ENCODE results near the gene DSP. TPM values are rescaled to one million over a fixed set of nuclear protein-coding genes. Genes with fewer than 3 reads are reported as not detected.

The DSP gene
- total and polyA plus RNA-seq, 4 donors: 0.41 to 22.8 (median 5.2) TPM

DNA sequence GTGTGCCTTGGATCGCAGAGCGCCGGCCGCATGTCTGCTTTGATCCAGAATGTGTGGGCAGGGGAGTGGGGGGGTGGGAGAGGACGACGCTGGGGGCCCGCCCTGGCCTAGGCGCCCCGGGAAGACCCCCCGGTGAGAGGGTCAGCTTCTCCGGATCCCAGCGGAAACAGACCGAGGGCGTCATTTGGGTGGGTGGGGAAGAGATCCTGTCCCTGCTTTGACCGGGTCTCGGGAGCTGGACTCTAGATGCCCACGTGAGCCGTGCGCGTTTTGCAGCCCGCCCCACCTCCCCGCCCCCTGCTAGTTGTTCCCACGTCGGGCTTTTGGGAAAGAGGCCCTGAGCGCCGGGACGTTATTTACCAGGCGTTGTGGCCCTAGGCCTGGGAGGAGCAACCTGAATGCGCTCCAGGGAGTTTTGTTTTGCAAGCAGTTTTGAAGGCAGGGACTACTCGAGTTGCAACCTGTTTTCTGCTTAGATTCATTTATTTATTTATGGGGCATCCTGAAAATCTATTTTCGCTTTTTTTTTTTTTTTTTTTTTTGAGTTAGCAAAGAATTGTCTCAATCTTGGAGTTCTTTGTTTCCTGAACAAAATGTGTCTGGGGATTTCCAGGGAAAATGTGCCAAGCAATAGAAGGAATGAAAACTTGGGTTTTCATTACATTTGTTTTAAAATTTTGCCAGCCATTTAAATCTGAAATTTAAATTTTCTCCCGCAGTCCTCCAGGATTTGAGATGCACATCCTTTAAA lies 1.6 kb downstream of the DSP start:
- 9 to 13% methylated on average over 30 to 32 of the region's 32 CpGs for WGBS, 2 donors
- Histone ChIP-seq H3K4me3 (ENCODE audit: low read length in 2 of 2) (peak overlapping the region in 1 of 2 donors; percentile 46), H3K4me1 (ENCODE audit: control insufficient read depth in 1 of 2, insufficient read depth in 2 of 2, low read length in 2 of 2) (no peaks in the 10 kb centered on the region), H3K27ac (ENCODE audit: low read depth in 1 of 2, low read length in 2 of 2) (no peak overlapping the region), H3K27me3 (ENCODE audit: control insufficient read depth in 1 of 2, insufficient read depth in 2 of 2, low read length in 1 of 2) (no peaks in the 10 kb centered on the region), H3K9me3 (ENCODE audit: control insufficient read depth, low read length) (no peaks in the 10 kb centered on the region), H3K36me3 (ENCODE audit: control insufficient read depth in 1 of 2, insufficient read depth in 2 of 2, low read length in 1 of 2) (no peaks in the 10 kb centered on the region)
- DNase-seq (no peak), ATAC-seq (ENCODE audit: low FRiP score) (peak; percentile 67)
- intact Hi-C loops (cut with DNase I): no loop called here

DNA sequence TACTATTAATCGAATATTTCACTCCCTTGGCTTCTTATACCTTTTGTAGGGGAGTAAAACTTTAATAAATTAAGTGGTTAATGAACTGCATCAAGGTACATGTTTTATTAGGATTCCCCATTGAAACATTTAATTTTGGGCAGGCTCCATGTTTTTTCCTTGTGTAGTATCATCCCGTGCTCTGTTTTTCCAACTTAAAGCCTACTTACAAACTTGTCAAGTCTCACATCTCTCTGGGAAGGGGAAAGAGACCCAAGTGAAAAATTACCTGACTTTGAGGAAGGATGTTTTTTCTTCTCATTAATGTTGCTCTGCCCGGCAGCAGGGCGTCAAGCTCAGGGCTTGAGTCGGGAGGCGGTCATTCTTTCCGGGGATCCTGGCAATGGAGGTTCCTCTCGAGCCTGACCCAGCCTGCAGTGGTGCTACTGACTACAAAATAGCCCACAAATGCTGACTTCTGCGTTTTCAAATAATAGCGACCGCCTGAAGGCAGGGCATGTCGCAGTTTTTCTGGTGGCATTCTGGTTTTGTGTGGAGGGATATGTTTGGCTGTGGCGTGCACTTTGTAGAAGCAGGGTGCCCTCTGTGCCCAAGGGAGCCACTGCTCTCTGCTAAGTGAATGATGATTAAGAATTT lies 2.4 kb downstream of the DSP start:
- no peaks in the 10 kb centered on the region for H3K4me1 ChIP-seq (ENCODE audit: control insufficient read depth in 1 of 2, insufficient read depth in 2 of 2, low read length in 2 of 2)
- intact Hi-C loops (cut with DNase I): no loop called here
- DNase-seq (no peak), ATAC-seq (ENCODE audit: low FRiP score) (no peak)
- H3K36me3 ChIP-seq (ENCODE audit: control insufficient read depth in 1 of 2, insufficient read depth in 2 of 2, low read length in 1 of 2): no peaks in the 10 kb centered on the region
- H3K9me3 ChIP-seq (ENCODE audit: control insufficient read depth, low read length): no peaks in the 10 kb centered on the region
- 66 to 78% methylated on average over 13 of the region's 13 CpGs for WGBS, 2 donors
- H3K27ac ChIP-seq (ENCODE audit: low read depth in 1 of 2, low read length in 2 of 2): no peak overlapping the region
- no peaks in the 10 kb centered on the region for H3K27me3 ChIP-seq (ENCODE audit: control insufficient read depth in 1 of 2, insufficient read depth in 2 of 2, low read length in 1 of 2)
- H3K4me3 ChIP-seq (ENCODE audit: low read length in 2 of 2): no peak overlapping the region

GRCh38 chr6:7544597-7544996 lies 3.1 kb downstream of the DSP start:
- no peaks in the 10 kb centered on the region for H3K4me1 ChIP-seq (ENCODE audit: control insufficient read depth in 1 of 2, insufficient read depth in 2 of 2, low read length in 2 of 2)
- no peaks in the 10 kb centered on the region for H3K36me3 ChIP-seq (ENCODE audit: control insufficient read depth in 1 of 2, insufficient read depth in 2 of 2, low read length in 1 of 2)
- DNase-seq: no peak
- H3K27ac ChIP-seq (ENCODE audit: low read depth in 1 of 2, low read length in 2 of 2): no peak overlapping the region
- intact Hi-C loops (cut with DNase I): no loop called here
- 91% methylated on average over 3 of the region's 3 CpGs for WGBS, 2 donors
- no peaks in the 10 kb centered on the region for H3K9me3 ChIP-seq (ENCODE audit: control insufficient read depth, low read length)
- H3K27me3 ChIP-seq (ENCODE audit: control insufficient read depth in 1 of 2, insufficient read depth in 2 of 2, low read length in 1 of 2): no peaks in the 10 kb centered on the region
- no peak for ATAC-seq (ENCODE audit: low FRiP score)
- H3K4me3 ChIP-seq (ENCODE audit: low read length in 2 of 2): no peak overlapping the region

- H3K9me3 ChIP-seq (ENCODE audit: control insufficient read depth, low read length): no peaks in the 10 kb centered on the region
- H3K27ac ChIP-seq (ENCODE audit: low read depth in 1 of 2, low read length in 2 of 2): no peak overlapping the region
- H3K36me3 ChIP-seq (ENCODE audit: control insufficient read depth in 1 of 2, insufficient read depth in 2 of 2, low read length in 1 of 2): no peaks in the 10 kb centered on the region
- intact Hi-C loops (cut with DNase I): no loop called here
- WGBS, 2 donors: 84 to 89% methylated on average over 12 of the region's 12 CpGs
- no peak for ATAC-seq (ENCODE audit: low FRiP score)
- H3K4me3 ChIP-seq (ENCODE audit: low read length in 2 of 2): no peak overlapping the region
- H3K4me1 ChIP-seq (ENCODE audit: control insufficient read depth in 1 of 2, insufficient read depth in 2 of 2, low read length in 2 of 2): no peaks in the 10 kb centered on the region
- H3K27me3 ChIP-seq (ENCODE audit: control insufficient read depth in 1 of 2, insufficient read depth in 2 of 2, low read length in 1 of 2): no peaks in the 10 kb centered on the region
- DNase-seq: no peak
These were observed 4.0 kb downstream of the DSP start for GRCh38 chr6:7545316-7546019.

GRCh38 chr6:7546020-7546369 lies 4.5 kb downstream of the DSP start:
- no peak overlapping the region for H3K4me3 ChIP-seq (ENCODE audit: low read length in 2 of 2)
- no peaks in the 10 kb centered on the region for H3K9me3 ChIP-seq (ENCODE audit: control insufficient read depth, low read length)
- H3K36me3 ChIP-seq (ENCODE audit: control insufficient read depth in 1 of 2, insufficient read depth in 2 of 2, low read length in 1 of 2): no peaks in the 10 kb centered on the region
- WGBS, 2 donors: 84% methylated on average over 6 of the region's 6 CpGs
- no peaks in the 10 kb centered on the region for H3K4me1 ChIP-seq (ENCODE audit: control insufficient read depth in 1 of 2, insufficient read depth in 2 of 2, low read length in 2 of 2)
- ATAC-seq (ENCODE audit: low FRiP score): no peak
- intact Hi-C loops (cut with DNase I): no loop called here
- no peak for DNase-seq
- H3K27me3 ChIP-seq (ENCODE audit: control insufficient read depth in 1 of 2, insufficient read depth in 2 of 2, low read length in 1 of 2): no peaks in the 10 kb centered on the region
- no peak overlapping the region for H3K27ac ChIP-seq (ENCODE audit: low read depth in 1 of 2, low read length in 2 of 2)

GRCh38 chr6:7546383-7546782 lies 4.9 kb downstream of the DSP start:
- no peak for ATAC-seq (ENCODE audit: low FRiP score)
- DNase-seq: no peak
- Histone ChIP-seq H3K4me1 (ENCODE audit: control insufficient read depth in 1 of 2, insufficient read depth in 2 of 2, low read length in 2 of 2) (no peaks in the 10 kb centered on the region), H3K27me3 (ENCODE audit: control insufficient read depth in 1 of 2, insufficient read depth in 2 of 2, low read length in 1 of 2) (no peaks in the 10 kb centered on the region), H3K9me3 (ENCODE audit: control insufficient read depth, low read length) (no peaks in the 10 kb centered on the region), H3K4me3 (ENCODE audit: low read length in 2 of 2) (no peak overlapping the region), H3K36me3 (ENCODE audit: control insufficient read depth in 1 of 2, insufficient read depth in 2 of 2, low read length in 1 of 2) (no peaks in the 10 kb centered on the region), H3K27ac (ENCODE audit: low read depth in 1 of 2, low read length in 2 of 2) (no peak overlapping the region)
- 89 to 94% methylated on average over 2 of the region's 2 CpGs for WGBS, 2 donors
- intact Hi-C loops (cut with DNase I): no loop called here

- no peak for ATAC-seq (ENCODE audit: low FRiP score)
- intact Hi-C loops (cut with DNase I): no loop called here
These were observed 5.4 kb downstream of the DSP start for GRCh38 chr6:7546896-7547295.

DNA sequence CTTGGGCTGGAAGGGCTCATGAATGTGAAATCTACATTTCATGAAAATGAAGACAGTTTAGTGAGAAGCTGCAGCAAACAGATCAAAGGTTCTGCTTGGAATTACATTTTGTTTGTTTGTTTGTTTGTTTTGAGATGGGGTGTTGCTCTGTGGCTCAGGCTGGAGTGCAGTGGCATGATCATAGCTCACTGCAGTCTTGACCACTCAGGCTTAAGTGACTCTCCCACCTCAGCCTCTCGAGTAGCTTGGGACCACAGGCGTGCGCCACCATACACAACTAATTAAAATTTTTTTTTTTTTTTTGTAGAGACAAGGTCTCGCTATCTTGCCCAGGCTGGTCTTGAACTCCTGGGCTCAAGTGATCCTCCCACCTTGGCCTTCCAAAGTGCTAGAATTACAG lies 5.8 kb downstream of the DSP start:
- ATAC-seq (ENCODE audit: low FRiP score) (no peak), DNase-seq (no peak)
- intact Hi-C loops (cut with DNase I): no loop called here
- no peaks in the 10 kb centered on the region for H3K27me3 ChIP-seq (ENCODE audit: control insufficient read depth in 1 of 2, insufficient read depth in 2 of 2, low read length in 1 of 2)
- H3K4me3 ChIP-seq (ENCODE audit: low read length in 2 of 2): no peak overlapping the region
- H3K4me1 ChIP-seq (ENCODE audit: control insufficient read depth in 1 of 2, insufficient read depth in 2 of 2, low read length in 2 of 2): no peaks in the 10 kb centered on the region
- 93 to 96% methylated on average over 4 of the region's 4 CpGs for WGBS, 2 donors
- no peak overlapping the region for H3K27ac ChIP-seq (ENCODE audit: low read depth in 1 of 2, low read length in 2 of 2)
- no peaks in the 10 kb centered on the region for H3K9me3 ChIP-seq (ENCODE audit: control insufficient read depth, low read length)
- no peaks in the 10 kb centered on the region for H3K36me3 ChIP-seq (ENCODE audit: control insufficient read depth in 1 of 2, insufficient read depth in 2 of 2, low read length in 1 of 2)

More at GRCh38 chr6:7546896-7547295, 5.4 kb downstream of the DSP start:
- Histone ChIP-seq H3K9me3 (ENCODE audit: control insufficient read depth, low read length) (no peaks in the 10 kb centered on the region), H3K27me3 (ENCODE audit: control insufficient read depth in 1 of 2, insufficient read depth in 2 of 2, low read length in 1 of 2) (no peaks in the 10 kb centered on the region), H3K4me1 (ENCODE audit: control insufficient read depth in 1 of 2, insufficient read depth in 2 of 2, low read length in 2 of 2) (no peaks in the 10 kb centered on the region), H3K4me3 (ENCODE audit: low read length in 2 of 2) (no peak overlapping the region), H3K36me3 (ENCODE audit: control insufficient read depth in 1 of 2, insufficient read depth in 2 of 2, low read length in 1 of 2) (no peaks in the 10 kb centered on the region), H3K27ac (ENCODE audit: low read depth in 1 of 2, low read length in 2 of 2) (no peak overlapping the region)
- DNase-seq: no peak
- 61 to 71% methylated on average over 4 of the region's 4 CpGs for WGBS, 2 donors

DNA sequence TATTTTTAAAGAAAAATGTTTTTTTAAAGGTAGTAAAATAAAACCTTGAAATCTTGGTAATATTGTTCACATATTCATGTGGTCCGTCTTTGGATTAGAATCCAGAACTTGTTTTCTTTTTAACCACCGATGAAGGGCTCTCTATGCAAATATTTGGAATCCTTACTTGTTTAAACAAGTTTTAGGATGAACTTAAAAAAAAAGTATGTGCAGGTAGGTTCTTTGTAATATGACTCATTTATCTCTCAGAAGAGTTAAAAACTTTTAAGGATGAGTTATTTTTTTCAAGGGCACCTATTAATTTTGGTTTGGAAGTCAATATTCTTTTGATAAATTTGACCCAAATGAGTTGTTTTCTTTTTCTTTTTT lies 8.9 kb downstream of the DSP start:
- no peak for DNase-seq
- WGBS, 2 donors: 56 to 67% methylated on average over 2 of the region's 2 CpGs
- Histone ChIP-seq H3K36me3 (ENCODE audit: control insufficient read depth in 1 of 2, insufficient read depth in 2 of 2, low read length in 1 of 2) (no peaks in the 10 kb centered on the region), H3K9me3 (ENCODE audit: control insufficient read depth, low read length) (no peaks in the 10 kb centered on the region), H3K4me3 (ENCODE audit: low read length in 2 of 2) (no peak overlapping the region), H3K4me1 (ENCODE audit: control insufficient read depth in 1 of 2, insufficient read depth in 2 of 2, low read length in 2 of 2) (no peaks in the 10 kb centered on the region), H3K27me3 (ENCODE audit: control insufficient read depth in 1 of 2, insufficient read depth in 2 of 2, low read length in 1 of 2) (no peaks in the 10 kb centered on the region), H3K27ac (ENCODE audit: low read depth in 1 of 2, low read length in 2 of 2) (no peak overlapping the region)
- no peak for ATAC-seq (ENCODE audit: low FRiP score)
- intact Hi-C loops (cut with DNase I): no loop called here
